ENCODE measurements around the gene OSBP. TPM values are rescaled to one million over a fixed set of nuclear protein-coding genes. Genes with fewer than 3 reads are reported as not detected.

Gene OSBP, protein sequence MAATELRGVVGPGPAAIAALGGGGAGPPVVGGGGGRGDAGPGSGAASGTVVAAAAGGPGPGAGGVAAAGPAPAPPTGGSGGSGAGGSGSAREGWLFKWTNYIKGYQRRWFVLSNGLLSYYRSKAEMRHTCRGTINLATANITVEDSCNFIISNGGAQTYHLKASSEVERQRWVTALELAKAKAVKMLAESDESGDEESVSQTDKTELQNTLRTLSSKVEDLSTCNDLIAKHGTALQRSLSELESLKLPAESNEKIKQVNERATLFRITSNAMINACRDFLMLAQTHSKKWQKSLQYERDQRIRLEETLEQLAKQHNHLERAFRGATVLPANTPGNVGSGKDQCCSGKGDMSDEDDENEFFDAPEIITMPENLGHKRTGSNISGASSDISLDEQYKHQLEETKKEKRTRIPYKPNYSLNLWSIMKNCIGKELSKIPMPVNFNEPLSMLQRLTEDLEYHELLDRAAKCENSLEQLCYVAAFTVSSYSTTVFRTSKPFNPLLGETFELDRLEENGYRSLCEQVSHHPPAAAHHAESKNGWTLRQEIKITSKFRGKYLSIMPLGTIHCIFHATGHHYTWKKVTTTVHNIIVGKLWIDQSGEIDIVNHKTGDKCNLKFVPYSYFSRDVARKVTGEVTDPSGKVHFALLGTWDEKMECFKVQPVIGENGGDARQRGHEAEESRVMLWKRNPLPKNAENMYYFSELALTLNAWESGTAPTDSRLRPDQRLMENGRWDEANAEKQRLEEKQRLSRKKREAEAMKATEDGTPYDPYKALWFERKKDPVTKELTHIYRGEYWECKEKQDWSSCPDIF
- 34.7 and 38.0 TPM in 2 replicates for total RNA-seq

DNA sequence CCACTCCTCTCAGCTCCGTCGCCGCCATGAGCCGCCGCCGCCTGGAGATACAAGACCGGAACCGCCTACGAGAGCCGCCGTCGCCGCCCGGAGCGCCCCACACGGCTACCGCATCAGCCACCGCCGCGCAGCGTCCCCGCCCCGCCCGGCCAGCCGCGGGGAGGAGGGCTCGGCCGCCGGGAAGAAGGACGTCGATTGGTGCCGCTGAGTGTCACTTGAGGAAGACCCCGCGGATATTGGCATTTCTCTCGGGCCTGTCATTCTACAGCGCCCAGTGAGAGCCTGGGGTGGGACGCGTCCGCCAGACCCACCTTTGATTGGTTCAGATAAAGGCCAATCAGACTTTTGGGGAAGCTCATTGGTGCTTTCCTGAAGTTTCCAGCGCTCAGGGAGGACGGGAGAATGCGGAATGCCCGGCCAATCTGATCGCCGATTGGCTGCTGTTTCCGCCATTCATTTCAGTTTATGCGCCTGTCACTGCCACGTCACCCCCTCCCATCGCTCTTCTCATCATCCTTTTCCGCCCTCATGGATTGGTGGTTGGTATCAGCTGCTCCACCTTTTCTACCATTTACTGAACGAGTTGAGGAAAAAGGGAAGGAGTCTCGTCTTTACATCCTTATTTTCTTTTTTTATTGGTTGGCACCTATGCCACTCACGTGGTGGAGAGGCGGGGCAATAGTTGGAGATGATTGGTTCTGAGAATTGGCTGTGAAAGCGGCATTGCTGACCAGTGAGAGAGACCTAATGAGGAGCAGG is at the start of gene OSBP:
OSBP (minus strand) TSS at position 138 of the 759 bp plus-strand sequence; CDS start at position 28, 110 bp downstream.
- CTCF ChIA-PET: interaction anchor here (1.6 kb wide), 1 partner anchor 78 kb away, joined by 6 read pairs; no protein-coding TSS in a partner anchor
- peak within 1 kb of the TSS; percentile 89 for H3K27ac Mint-ChIP-seq
- DNase-seq (peak; percentile 86), ATAC-seq (ENCODE audit: low read depth) (peak; percentile 80)
- peak within 1 kb of the TSS; percentile 96 for H3K4me3 Mint-ChIP-seq
- POLR2A ChIA-PET: interaction anchor here (0.7 to 4.6 kb wide), 19 partner anchors 12 to 1813 kb away, joined by 3 to 76 read pairs (median 5); partner anchors contain the start of genes PATL1 and STX3
- no peaks in the 10 kb centered on the region for H3K9me3 Mint-ChIP-seq
- no peaks in the 10 kb centered on the region for H3K27me3 Mint-ChIP-seq
- H3K36me3 Mint-ChIP-seq (ENCODE audit: low read depth): peaks cover 21% of the 10 kb centered on the region
- intact Hi-C loops (cut with micrococcal nuclease): loop anchor here (1.0 to 5.0 kb wide), 12 partner anchors 50 to 1546 kb away; partner anchors contain the start of genes MRPL16, PATL1, STX3 and VPS37C
- TF ChIP-seq, protein P1, sequence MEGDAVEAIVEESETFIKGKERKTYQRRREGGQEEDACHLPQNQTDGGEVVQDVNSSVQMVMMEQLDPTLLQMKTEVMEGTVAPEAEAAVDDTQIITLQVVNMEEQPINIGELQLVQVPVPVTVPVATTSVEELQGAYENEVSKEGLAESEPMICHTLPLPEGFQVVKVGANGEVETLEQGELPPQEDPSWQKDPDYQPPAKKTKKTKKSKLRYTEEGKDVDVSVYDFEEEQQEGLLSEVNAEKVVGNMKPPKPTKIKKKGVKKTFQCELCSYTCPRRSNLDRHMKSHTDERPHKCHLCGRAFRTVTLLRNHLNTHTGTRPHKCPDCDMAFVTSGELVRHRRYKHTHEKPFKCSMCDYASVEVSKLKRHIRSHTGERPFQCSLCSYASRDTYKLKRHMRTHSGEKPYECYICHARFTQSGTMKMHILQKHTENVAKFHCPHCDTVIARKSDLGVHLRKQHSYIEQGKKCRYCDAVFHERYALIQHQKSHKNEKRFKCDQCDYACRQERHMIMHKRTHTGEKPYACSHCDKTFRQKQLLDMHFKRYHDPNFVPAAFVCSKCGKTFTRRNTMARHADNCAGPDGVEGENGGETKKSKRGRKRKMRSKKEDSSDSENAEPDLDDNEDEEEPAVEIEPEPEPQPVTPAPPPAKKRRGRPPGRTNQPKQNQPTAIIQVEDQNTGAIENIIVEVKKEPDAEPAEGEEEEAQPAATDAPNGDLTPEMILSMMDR (IDR thresholded peaks at IDR 0.05): no peak
- H3K4me1 Mint-ChIP-seq: peaks cover 46% of the 10 kb centered on the region

DNA sequence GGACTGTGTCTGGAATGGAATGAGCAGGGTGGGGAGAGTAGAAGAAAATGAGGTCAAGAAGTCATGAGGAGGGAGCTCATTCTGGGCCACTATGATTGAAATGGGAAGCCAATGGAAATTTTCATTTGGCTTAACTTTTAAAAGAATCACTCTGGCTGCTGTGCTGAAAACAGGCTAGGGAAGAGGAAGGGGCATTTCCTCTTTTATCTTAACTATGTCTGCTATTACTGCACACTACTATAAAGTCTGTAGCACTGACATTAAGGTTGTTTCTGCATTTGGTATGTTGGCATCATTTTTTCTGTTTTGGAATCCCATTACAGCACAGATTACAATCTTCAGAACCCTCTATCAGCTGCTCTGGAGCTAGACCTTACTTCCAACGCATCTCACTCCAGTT is 45.0 kb upstream of the OSBP start:
- Mint-ChIP-seq H3K4me3 (peak overlapping the region; percentile 44), H3K27me3 (no peaks in the 10 kb centered on the region), H3K4me1 (peaks cover 29% of the 10 kb centered on the region), H3K36me3 (ENCODE audit: low read depth) (peaks cover 74% of the 10 kb centered on the region), H3K9me3 (no peaks in the 10 kb centered on the region), H3K27ac (peak overlapping the region; percentile 77)
- ATAC-seq (ENCODE audit: low read depth) (peak; percentile 67), DNase-seq (no peak)
- intact Hi-C loops (cut with micrococcal nuclease): no loop called here
- ChIA-PET CTCF (no interaction called here), POLR2A (interaction anchor here (0.7 to 0.9 kb wide), 2 partner anchors 9 to 100 kb away, joined by 3 to 5 read pairs; partner anchors contain the start of gene PATL1)
- TF ChIP-seq, protein P1 (IDR thresholded peaks at IDR 0.05): no peak

DNA sequence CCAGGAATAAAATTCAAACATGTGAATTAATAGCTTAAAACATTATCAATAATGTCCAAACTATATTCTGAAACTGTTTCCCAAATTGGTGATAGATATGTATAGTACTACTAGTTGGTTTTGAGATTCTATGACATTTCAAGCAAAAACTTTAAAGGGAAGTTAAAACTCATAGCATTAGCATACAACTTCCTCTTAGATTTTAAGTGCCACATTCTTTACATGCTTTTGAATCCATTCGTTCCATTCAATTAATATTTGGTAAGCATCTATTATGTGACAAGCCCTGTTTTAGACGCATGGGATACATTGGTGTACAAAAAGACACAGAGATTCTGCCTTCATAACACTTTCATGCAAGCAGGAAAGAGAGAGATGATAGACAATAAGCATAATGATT is 44.4 kb upstream of the OSBP start:
- Mint-ChIP-seq H3K4me3 (peak overlapping the region; percentile 44), H3K27me3 (no peaks in the 10 kb centered on the region), H3K4me1 (peaks cover 29% of the 10 kb centered on the region), H3K9me3 (no peaks in the 10 kb centered on the region), H3K36me3 (ENCODE audit: low read depth) (peaks cover 74% of the 10 kb centered on the region), H3K27ac (peak overlapping the region; percentile 77)
- POLR2A ChIA-PET: interaction anchor here (0.7 to 1.7 kb wide), 2 partner anchors 9 to 99 kb away, joined by 3 to 5 read pairs; partner anchors contain the start of gene PATL1
- ATAC-seq (ENCODE audit: low read depth): no peak
- TF ChIP-seq, protein P1 (IDR thresholded peaks at IDR 0.05): no peak
- no peak for DNase-seq
- intact Hi-C loops (cut with micrococcal nuclease): no loop called here
- CTCF ChIA-PET: no interaction called here

DNA sequence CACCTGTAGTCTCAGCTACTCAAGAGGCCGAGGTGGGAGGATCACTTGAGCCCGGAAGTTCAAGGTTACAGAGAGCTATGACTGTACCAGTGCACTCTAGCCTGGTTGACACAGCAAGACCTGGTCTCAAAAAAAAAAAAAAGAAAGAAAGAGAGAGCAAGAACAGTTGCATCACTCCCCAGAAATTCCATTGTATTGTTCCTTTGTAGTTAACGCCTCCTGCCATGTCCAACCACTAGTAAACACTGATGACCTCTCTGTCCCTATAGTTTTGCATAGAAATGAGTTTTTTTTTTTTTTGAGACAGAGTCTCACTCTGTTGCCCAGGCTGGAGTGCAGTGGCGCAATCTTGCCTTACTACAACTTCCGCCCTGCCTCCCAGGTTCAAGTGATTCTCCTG is 42.5 kb upstream of the OSBP start:
- POLR2A ChIA-PET: interaction anchor here (1.7 kb wide), 1 partner anchor 11 kb away, joined by 5 read pairs; the partner anchor contains the start of gene PATL1
- CTCF ChIA-PET: no interaction called here
- TF ChIP-seq, protein P1 (IDR thresholded peaks at IDR 0.05): no peak

More for the DNA sequence above, 42.5 kb upstream of the OSBP start:
- intact Hi-C loops (cut with micrococcal nuclease): no loop called here
- DNase-seq (no peak), ATAC-seq (ENCODE audit: low read depth) (no peak)
- H3K36me3 Mint-ChIP-seq (ENCODE audit: low read depth): peaks cover 80% of the 10 kb centered on the region
- H3K9me3 Mint-ChIP-seq: no peaks in the 10 kb centered on the region
- no peaks in the 10 kb centered on the region for H3K27me3 Mint-ChIP-seq
- H3K4me3 Mint-ChIP-seq: no peak overlapping the region
- H3K4me1 Mint-ChIP-seq: peaks cover 25% of the 10 kb centered on the region
- no peak overlapping the region for H3K27ac Mint-ChIP-seq
